Ovary (tissue), 3 donors: Measurements from ENCODE around the gene SDK1.
"Not testable (repeated sequence)": the region's sequence is repeated elsewhere in the genome, so short reads cannot be mapped to it uniquely, and the experiment has no call there.

Source experiments
- EP300 ChIP-seq: sonication (generic); formaldehyde crosslinking; IDR thresholded peaks from one replicate; pipeline ENCODE4 v1.6.1; 2017; ENCODE audit warnings: antibody characterized with exemption
- POLR2A ChIP-seq: fragments of 450-650 bp; IDR thresholded peaks from one replicate; pipeline ENCODE4 v1.6.1; 2017; ENCODE audit warnings: antibody characterized with exemption, mild to moderate bottlenecking, moderate library complexity
- TF ChIP-seq, protein P1 (sequence below), 3 donors: fragments of 450-650 bp in 2 of 3; fragments of 200-600 bp in 1 of 3; IDR thresholded peaks; one replicate each; pipeline versions ENCODE4 v1.5.1 to v1.8.0; 2016 to 2022; ENCODE audit warnings: antibody characterized with exemption in 3 of 3, mild to moderate bottlenecking in 1 of 3
- donor health status: DM: no; HTN: no; CAD: no.

DNA sequence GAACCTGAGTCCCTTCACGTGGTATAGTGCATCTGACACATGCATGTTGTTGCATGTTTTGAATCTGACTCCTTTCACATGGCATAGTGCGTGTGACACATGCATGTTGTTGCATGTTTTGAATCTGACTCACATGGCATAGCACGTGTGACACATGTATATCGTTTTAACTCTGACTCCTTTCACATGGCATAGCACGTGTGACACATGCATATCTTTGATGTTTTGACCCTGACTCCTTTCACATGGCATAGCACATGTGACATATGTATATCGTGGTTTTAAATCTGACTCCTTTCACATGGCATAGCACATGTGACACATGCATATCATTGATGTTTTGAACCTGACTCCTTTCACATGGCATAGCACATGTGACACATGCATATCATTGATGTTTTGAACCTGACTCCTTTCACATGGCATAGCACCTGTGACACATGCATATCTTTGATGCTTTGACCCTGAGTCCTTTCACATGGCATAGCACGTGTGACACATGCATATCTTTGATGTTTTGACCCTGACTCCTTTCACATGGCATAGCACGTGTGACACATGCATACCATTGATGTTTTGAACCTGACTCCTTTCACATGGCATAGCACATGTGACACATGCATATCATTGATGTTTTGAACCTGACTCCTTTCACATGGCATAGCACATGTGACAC is 454.9 kb downstream of the SDK1 start:
- TF ChIP-seq, protein P1, sequence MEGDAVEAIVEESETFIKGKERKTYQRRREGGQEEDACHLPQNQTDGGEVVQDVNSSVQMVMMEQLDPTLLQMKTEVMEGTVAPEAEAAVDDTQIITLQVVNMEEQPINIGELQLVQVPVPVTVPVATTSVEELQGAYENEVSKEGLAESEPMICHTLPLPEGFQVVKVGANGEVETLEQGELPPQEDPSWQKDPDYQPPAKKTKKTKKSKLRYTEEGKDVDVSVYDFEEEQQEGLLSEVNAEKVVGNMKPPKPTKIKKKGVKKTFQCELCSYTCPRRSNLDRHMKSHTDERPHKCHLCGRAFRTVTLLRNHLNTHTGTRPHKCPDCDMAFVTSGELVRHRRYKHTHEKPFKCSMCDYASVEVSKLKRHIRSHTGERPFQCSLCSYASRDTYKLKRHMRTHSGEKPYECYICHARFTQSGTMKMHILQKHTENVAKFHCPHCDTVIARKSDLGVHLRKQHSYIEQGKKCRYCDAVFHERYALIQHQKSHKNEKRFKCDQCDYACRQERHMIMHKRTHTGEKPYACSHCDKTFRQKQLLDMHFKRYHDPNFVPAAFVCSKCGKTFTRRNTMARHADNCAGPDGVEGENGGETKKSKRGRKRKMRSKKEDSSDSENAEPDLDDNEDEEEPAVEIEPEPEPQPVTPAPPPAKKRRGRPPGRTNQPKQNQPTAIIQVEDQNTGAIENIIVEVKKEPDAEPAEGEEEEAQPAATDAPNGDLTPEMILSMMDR (IDR thresholded peaks at IDR 0.05): not testable (repeated sequence)
- TF ChIP-seq POLR2A, EP300: not testable (repeated sequence)
